GM19324 (cell line): ENCODE results near the gene TFDP1.
"Not testable (repeated sequence)": the region's sequence is repeated elsewhere in the genome, so short reads cannot be mapped to it uniquely, and the experiment has no call there.

Source experiments
- ATAC-seq: cut with Tn5 transposase; IDR thresholded peaks from one replicate; pipeline ENCODE4 v1.9.1; 2021; ENCODE audit warnings: mild to moderate bottlenecking, moderate library complexity; ENCODE audit not compliant: unreplicated experiment, low FRiP score

TFDP1 gene

DNA sequence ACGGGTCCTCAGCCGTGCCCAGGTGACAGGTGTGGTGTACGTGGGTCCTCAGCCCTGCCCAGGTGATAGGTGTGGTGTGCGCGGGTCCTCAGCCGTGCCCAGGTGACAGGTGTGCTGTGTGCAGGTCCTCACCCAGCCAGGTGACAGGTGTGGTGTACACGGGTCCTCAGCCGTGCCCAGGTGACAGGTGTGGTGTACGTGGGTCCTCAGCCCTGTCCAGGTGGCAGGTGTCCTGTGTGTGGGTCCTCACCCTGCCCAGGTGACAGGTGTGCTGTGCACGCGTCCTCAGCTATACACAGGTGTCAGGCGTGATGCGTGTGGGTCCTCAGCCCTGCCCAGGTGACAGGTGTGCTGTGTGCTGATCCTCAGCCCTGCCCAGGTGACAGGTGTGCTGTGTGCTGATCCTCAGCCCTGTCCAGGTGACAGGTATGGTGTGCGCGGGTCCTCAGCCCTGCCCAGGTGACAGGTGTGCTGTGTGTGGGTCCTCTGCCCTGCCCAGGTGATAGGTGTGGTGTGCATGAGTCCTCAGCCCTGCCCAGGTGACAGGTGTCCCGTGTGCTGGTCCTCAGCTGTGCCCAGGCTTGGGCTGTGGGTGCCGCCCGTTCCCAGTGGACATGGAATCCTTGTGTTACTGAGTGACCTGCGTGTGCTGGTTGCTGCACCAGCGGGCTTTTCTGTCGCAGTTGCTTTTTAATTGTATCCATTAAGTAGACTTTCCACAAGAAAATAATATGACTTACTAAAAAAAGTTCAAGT, 9.7 kb downstream of the TFDP1 start:
- not testable (repeated sequence) for ATAC-seq

DNA sequence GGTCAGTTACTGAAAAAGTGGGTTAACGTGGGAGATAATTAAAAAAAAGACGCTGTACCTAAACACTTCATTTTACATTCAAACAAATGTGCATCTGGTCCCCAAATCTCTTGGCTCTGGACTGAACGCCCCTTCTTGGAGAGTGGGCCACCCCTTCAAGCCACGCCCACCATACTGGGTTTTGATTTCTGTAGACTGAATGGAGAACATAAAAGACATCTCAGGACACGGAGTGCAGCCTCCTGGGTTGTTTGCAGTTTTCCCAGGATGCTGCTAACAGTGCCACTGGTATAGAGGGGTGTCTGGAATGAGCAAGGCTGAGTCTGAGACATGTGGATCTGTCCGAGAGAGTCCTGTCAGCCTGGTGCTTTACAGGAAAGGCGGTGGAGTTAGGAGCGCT, 10.6 kb downstream of the TFDP1 start:
- ATAC-seq = no peak

DNA sequence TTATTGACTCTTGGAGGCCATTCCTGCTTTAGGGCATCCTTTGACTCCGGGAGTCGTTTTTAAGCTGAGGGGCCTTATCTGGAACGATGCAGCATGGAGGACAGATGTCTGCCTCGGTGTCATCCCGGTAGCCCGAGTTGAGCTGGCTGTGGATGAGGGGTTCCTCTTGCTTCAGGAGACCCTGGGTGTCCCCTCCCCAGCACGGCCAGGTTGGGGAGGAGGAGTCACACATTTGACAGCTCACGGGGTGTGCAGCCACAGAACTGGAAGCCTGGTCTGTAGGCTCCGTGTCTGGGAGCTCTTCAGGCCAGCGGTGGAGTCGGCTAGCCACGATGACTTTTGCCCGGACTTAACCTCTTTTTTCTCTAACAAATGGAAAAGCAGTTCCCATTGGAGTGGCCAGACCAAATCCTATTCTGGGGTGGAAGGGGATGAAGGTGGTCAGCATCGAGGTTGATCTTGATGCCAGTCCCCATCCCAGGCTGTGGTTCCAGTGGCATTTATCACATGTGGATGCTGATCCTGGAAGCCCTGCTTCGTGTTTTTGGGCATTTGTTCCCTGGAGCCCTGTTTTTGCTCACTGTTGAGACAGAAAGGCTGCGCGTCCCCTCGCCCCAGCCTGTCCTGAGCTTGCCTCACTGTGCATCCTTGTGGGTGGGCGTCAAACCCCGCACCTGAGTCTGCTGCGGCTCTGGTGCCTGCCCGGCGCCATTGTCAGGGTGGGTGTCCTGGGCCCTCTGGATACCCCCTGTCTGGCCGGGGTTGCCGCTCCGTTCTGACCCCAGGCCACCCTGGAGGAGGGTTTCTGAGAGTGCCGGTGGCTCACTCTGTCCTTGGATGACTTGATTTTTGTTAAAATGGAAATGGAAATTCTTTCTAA, 12.0 kb downstream of the TFDP1 start:
- ATAC-seq = no peak

DNA sequence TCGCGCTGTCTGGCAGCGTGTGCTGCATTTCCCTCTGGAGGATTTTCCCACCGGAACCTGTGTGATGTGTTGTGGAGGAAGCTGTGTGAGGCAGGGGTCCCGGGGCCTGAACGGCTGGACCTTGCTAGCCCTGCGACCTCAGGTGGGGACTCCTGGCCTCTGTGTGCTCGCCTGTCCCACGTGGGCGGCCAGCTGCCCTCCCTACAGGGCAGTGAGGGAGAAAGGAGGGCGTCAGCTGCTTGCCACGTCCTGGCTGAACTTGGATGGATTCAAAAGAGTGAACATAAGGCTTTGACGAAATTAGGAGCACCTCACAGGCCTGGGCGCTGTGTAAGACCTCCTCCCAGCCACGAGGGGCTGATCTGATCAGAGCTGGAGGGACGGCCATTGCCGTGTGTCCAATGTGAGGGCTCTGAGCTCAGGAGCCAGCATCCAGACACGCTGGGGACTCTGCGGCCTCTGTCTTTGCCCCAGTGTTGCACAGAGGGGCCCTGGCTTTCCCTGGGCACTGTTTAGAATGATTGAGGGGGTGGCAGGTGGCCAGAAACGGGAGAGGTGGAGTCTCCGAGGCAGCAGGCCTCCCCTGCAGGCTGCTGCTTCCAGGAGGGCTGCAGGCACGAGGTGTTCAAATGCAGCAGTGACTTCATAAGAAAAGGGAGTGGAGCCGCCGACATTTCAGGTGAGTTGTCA, 13.0 kb downstream of the TFDP1 start:
- no peak for ATAC-seq

DNA sequence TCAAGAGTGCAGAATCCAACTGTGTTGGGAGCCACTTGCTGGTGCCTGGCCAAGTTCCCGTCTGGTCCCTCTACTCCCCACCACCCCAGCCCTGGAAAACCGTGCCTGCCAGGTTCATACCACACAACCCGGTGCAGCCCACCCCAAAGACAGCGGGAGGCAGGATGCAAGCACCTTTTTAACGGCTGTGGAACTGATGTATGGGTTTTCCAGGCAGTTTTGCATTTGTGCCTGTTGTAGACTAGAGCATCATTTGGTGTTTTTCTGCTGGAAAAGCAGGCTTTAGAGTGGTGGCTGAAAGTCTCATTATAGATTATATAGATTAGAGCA, 13.5 kb downstream of the TFDP1 start:
- ATAC-seq = no peak

DNA sequence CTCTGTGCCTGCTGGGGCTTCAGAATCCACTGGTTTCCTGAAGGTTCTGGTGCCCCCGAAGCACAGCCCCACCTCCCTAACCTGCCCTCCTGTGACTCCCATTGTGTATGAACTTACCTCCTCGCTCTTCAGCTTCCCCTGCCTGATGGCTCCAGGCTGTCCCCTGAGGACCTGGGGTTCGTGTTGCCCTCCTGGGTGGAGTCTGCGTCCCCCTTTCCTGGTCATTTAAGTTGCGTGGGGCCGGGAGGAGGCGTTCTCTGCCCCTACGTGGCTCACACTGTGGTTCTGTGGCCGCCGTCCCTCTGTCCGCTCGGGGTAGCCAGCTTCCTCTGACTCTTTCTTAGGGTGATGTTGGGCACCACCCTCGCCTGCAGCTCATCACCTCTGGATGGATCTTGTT, 13.9 kb downstream of the TFDP1 start:
- no peak for ATAC-seq

DNA sequence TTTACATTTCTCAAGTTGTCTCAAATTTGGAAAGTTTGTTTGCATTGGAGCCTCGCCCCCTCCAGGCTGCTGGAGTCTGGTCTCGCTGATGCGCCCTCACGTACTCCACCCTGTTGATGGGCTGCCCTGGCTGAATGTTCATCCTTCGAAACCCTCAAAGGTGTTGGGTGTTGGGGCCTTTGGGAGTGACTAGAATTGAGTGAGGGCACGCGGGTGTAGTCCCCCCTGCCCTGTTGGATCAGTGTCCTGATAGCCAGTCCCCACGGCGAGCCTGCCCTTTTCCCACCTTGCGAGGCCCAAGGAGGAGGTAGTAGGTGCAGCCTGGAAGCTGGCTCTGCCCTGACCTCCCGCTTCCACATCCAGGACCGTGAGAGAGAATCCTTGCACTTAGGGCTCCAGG, 14.8 kb downstream of the TFDP1 start:
- ATAC-seq = no peak

DNA sequence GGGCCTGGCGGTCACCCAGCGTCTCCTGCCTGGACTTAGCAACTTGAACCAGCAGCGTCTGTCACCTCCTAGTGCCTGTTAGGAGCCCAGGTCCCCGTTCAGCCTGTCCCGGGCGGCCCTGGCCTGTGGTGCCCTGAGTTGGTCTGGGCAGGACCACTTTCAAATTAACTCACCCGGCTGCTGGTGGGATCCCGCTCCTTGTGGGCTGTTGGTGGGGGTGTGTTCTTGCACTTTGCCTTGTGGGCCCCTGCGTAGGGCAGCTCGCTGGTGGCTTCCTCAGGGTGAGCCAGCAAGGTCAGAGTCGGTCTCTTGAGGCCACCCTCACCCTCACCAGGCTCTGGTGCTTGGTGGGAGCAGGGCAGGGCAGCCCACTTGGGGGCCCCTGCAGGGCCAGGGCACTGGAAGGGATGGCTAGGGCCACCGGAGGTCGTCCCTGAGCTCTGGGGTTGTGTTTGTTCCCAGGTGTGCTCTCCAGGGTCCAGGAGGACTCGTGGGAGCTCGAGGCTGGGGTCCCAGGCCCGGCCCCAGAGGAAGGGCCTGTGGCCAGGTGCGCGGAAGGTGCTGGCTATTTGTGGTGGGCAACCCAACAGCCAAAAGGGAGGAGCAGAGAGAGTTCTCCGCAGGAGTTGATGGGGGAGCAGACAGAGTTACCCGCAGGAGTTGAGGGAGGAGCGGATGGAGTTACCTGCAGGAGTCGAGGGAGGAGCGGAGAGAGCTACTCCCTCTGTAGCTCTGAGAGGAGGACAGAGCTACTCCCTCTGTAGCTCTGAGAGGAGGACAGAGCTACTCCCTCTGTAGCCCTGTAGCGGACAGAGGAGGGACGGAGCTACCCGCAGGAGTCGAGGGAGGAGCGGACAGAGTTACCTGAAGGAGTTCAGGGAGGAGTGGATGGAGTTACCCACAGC, 16.9 kb downstream of the TFDP1 start:
- ATAC-seq = no peak

DNA sequence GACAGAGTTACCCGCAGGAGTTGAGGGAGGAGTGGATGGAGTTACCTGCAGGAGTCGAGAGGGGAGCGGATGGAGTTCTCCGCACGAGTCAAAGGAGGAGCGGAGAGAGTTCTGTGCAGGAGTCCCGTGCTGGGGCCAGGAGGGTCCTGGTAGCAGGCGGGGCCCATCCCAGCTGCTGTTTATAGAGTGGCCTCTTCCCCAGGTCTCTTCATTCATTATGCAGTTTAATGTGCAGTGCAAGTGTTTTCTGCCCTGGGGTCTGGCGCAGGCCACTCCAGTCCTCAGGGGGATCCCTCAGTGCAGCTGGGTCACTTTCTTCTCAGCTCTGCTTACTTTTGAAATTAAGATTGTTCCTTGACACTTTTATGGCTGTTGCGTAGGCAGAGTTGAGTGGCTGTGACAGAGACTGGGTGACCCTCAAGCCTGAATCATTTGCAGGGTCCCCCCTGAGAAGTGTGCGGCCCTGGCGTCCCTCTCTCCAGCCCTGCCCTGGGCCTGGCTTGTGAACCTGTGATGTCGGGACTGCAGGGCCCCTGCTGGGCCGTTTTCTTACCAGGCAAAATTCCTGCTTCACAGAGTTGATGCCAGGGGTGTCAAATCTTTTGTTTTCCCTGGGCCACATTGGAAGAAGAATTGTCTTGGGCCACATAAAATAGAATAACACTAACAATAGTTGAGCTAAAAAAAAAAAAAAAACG, 17.9 kb downstream of the TFDP1 start:
- no peak for ATAC-seq

DNA sequence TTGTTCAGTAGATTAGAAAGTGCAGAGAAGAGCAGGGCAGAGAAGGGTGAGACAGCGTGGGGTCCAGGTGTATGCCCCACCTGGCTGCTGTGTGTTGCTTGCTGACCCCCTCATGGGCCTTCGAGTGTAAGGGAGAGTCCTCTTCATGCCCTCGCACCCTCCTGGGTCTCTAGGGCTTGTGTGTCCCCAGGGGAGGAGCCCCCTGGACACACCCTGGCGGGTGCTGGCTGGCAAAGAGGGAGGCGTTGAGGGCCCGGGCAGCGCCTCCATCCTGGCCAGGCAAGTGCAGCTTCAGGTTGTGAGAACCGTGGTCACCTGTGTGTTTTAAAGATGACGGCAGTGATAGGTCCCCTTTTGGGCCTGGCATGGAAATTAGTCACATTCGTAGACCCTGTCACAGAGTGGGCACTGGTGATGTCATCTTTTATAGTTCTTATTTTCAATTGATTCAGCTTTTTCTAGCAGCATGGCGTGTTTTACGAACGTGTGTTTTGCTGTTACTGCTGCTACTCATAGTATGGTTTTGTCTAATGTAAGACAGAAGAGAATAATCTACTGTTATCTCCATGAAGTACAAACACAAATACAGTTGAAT, 18.7 kb downstream of the TFDP1 start:
- no peak for ATAC-seq

DNA sequence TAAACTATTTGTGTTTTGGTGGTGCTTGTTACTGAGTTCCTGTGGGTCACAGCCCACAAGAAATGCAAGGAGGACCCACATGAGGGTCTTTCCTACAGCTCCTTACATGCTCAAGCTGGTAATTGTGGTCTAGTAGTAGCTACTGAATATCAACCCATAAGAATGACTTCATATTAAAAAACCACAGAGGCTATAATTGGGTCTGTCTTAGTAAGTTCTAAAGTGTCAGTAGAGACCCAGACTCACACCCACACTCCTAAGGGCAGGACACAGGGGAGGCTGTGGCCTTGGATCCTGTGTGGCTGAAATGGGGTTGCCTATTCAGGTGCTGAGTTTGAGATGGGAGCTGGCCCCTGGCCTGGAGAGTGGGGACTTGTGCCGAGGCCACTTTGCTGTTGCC, 19.6 kb downstream of the TFDP1 start:
- no peak for ATAC-seq

DNA sequence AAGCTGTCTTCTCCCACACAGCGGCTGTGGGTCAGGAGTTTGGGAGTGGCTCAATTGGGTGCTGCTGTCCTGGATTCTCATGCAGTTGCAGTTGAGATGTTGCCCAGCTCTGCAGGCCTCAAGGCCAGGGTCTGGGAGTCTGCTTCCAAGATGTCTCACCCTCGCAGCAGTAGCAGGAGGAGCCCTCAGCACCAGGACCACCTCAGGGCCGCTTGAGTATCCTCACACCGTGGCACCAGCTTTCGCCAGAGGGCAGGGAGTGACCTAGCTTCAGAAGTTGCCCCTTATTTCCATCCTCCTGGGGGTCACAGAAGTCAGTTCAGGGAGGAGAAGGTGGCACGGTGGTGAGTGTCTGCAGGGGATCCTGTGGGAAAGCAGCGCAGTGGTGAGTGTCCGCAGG, 20.9 kb downstream of the TFDP1 start:
- no peak for ATAC-seq

DNA sequence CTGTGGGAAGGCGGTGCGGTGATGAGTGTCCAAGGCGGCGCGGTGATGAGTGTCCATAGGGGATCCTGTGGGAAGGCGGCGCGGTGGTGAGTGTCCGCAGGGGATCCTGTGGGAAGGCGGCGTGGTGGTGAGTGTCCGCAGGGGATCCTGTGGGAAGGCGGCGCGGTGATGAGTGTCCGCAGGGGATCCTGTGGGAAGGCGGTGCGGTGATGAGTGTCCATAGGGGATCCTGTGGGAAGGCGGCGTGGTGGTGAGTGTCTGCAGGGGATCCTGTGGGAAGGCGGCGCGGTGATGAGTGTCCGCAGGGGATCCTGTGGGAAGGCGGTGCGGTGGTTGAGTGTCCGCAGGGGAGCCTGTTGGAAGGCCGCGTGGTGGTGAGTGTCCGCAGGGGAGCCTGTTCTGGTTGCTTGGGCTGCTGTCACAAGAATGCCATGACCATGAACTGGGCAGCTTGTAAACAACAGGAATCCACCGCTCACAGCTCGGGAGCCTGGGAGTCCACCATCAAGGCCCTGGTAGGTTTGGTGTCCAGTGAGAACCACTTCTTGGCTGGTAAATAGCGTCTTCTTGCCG, 21.4 kb downstream of the TFDP1 start:
- ATAC-seq = no peak

DNA sequence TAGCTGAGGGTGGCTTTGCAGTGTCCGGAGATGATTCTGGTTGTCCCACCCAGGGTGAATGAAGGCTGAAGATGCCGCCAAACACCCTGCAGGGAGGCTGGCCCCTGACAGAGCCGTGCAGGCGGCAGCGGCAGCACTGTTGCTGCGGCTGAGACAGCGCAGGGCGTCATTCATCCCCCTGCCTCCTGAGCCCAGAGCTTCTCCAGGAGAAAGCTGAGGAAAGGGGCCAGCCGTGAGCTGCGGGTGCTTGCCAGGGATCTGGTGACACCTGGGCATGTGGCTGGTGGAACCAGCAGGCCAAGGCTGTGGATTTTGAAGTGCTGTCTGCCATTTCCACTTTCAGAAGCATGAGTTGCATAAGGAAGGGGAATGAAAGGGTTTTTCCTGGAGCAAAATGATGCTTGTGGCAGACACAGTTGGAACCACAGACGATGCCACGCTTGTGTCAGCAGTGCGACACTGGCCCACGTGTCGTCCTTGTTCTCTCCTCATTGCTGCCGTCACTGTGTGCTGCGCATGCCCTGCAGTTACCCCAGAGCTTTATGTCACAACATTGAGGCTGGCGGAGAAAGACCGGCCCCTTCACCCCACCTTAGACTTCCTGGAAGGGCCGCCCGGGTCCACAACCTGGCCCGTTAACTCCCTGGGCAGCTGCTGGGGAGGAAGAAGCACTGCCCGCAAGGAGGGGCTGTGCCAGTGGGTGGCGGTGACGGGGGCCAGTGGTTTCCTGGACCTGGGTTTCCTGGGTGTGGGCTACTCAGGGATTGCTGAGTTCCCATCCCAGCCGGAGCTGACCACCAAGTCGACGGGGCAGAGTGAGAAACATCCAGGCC, 22.7 kb downstream of the TFDP1 start:
- ATAC-seq = no peak

DNA sequence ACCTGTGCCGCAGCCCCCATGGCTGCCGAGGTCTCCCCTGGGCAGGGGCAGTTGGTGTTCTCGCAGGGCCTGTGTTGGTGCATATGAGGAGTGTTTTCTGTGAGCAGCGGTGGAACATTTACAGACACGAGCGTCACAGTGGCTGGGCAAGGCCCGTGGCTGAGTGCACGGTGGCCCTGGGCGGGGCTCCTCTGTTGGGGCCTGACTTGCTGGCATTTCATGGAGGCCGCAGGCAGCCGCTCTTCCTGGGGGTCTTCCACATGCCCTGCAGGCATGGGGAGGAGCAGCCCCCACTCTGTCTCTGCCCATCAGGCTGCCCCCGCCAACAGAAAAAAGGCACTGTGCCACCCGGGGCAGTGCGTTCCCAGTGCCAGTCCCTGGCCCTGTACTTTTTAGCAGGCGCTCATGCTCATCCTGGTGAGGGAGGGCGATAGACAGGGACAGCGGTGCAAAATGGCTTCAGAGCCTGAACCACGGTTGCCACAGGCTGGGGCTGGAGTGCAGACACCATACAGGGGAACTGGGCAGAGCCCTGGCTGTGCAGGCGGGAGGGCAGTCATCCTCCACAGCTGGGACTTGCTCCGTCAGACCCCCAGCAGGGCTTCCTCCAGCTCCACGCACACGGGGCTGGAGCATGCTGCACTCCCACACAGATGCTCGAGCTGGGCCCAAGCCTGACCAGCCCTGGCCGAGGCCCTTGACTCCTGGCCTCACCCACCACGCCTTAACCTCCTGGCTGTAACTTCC, 23.5 kb downstream of the TFDP1 start:
- ATAC-seq = no peak

DNA sequence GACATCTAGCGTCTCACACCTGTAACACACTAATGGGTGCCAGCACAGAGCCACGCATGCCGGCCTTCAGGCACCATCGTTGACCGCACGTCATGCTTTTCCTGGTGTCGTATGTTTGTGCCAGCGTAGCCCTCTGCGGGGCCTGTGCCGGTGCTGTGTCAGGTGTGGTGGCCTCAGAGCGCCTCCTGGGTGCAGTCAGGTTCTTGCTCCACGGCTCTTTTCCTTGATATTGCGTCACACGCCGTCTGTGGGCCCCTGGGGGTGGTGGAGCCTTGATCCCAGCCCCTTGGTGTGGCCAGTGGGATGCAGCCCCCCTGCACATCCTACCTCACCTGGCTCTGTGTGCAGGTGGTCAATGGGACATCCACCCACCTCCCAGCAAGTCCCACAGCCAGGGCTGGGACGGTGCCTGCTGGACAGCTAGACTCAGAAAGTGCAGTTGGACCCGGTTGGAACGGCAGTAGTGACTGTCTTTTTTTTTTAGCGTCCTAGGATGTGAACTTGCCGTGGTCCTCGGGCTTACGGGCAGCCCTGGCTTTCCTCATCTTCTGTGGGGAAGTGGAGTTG, 24.5 kb downstream of the TFDP1 start:
- no peak for ATAC-seq

DNA sequence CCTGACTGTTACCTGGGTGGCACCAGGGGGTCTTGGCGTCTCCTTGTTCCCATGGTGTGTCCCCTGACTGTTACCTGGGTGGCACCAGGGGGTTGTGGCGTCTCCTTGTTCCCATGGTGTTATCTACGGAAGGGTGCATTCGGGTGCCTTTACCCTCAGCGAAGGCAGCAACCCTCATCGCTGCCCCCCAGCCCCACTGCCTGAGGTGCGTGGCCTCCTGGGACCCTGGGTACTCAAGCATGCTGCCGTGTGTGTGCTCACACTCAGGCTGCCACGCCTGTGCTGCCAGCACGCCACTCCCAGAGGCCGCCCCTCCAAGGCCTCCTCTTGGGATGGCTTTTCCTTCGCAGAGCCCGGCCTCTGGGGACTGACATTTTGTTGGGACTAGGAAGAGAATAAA, 25.1 kb downstream of the TFDP1 start:
- ATAC-seq = no peak
